GM08714 (cell line): ENCODE data around the gene KCNK5.

Source experiments
- H3K4me3 ChIP-seq: fragments of 200-500 bp; sonication (Bioruptor generic); 2 replicates; pipeline ENCODE4 v1.5.1; 2014; ENCODE audit warnings: mild to moderate bottlenecking, low read length, inconsistent platforms
- ZNF274 ChIP-seq: IDR thresholded peaks from 2 replicates; pipeline ENCODE4 v1.6.1; 2012; ENCODE audit warnings: mild to moderate bottlenecking, low read depth, low read length

Gene KCNK5

DNA sequence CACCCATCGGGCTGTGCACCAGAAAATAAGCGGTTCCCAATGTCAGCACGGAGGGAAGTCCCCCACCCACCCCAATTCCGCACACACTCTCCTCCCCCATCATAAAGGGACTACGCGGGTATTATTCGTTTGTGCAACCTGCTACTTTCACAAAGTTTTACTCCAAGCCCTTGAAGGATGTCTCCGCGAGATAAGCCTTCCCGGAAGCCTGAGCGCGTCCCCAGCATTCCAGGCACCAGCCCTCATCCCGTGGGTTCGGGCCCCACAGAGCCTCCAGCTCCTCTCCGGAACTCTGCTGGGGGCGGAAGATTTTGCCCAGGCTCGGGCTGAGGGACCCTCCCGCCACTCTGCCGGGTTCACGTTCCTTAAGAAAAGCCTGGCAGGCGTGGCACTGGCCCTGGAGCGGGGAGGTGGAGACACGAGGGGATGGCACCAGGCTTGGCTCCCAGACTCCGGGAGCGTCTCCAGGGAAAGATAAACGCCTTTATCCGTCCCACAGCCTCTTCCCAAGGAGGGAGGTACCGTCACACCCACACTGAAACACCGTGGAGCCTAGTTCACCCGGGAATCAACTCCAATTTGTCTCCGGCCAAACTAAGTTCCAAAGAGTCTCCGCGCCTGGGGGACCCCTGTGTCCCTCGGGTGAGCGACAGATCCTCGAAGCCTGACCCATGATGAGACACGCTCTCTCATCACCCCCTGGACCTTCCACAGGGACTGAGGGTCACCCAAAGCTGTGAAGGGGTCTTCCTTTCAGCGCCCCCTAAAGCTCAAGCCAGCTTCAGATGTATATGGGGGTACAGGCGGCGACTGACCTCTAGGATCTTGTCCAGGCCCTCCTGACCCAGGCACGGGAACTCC lies 934 bp downstream of the KCNK5 start:
- peak overlapping the region; percentile 66; the same call in 1 of the 2 replicates for H3K4me3 ChIP-seq
- TF ChIP-seq ZNF274 = no peak

- H3K4me3 ChIP-seq = peak overlapping the region; percentile 66; the same call in 1 of the 2 replicates
- TF ChIP-seq ZNF274 = no peak
These were observed 1.8 kb downstream of the KCNK5 start for GRCh38 chr6:39227476-39227875.

DNA sequence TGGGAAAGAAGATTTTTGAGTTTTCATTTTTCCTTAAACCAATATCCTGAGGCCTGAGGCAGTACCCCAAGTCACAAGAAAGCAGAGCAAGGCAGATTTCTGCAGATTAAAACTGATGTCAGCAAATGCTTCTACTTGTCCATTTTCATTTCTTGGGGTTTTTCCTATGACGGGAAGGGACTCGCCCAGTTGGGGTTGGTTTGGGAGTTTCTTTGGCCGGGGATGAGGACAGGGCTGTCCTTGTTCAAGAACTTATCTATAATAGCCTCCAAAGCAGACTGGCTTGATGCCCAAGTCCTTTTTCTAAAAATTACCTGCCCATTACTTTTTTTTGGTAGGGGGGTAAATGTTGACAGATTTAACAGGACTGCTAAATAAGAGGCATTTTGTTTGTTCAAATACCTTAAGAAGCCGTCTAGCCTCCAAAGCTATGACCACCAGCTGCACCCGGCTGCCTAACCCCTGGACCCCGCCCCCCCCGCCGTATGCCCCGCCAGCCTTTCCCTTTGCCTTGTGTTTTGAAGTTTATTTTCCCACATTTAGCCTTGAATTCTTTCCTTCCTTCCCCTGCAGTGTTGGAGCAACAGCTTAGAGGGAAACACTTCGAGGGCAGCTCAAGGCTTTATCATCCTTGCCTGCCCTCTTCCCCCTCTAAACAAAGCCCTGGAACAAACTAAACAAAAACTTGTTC lies 2.5 kb downstream of the KCNK5 start:
- H3K4me3 ChIP-seq = peak overlapping the region; percentile 66; the same call in 1 of the 2 replicates
- TF ChIP-seq ZNF274 = no peak

- no peak for TF ChIP-seq ZNF274
These were observed 3.3 kb downstream of the KCNK5 start for GRCh38 chr6:39225946-39226437.

DNA sequence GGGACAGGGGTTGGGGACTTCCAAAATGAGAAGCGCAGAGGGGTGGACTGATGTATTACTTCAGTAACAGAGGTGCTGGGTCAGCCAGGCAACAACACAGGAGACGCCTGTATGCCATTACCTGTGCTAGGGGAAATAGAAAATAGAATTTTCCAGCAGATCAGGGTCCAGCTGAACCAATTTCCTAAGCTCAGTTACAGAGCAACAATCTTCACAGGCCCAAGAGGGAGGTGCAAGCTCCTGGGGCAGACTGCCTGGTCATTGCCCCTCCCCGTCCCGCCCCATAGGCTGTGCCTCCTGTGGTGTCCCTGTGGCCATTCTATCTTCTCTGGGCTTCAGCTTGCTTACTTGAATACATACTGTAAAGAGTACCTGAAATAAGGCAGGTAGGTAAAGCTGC lies 3.7 kb downstream of the KCNK5 start:
- no peak overlapping the region for H3K4me3 ChIP-seq
- no peak for TF ChIP-seq ZNF274

More at GRCh38 chr6:39225946-39226437, 3.3 kb downstream of the KCNK5 start:
- no peak overlapping the region; the same call in 1 of the 2 replicates for H3K4me3 ChIP-seq

DNA sequence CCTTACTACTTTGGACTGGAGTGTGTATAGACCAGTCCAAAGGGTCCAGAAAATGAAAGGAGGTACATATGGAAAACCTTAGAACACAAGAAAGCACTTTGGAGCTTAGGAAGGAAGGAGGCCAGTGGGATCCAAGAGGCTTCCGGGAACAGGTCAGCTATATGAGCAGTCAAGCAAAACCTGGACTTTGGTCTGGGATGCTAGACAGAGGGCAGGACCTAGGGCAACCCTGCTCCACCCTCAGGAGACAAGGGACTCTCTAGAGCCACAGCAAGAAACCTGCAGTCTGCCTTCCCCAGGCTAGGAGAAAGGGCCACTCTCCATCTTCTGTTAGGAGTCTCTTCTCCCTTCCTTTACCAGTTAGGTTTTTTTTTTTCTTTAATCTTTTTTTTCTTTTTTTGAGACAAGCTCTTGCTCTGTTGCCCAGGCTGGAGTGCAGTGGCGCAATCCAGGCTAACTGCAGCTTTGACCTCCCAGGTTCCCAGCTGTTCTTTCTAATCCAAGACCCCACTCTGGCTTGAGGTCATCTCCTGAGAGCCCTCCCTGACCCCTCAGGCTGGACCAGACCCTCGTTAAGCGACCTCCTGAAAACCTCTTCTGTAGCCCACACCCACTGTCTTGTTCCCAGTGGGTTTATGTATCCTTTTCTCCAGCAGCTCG lies 4.6 kb downstream of the KCNK5 start:
- H3K4me3 ChIP-seq = no peak overlapping the region
- no peak for TF ChIP-seq ZNF274

GRCh38 chr6:39224011-39224410 lies 5.3 kb downstream of the KCNK5 start:
- H3K4me3 ChIP-seq = no peak overlapping the region
- TF ChIP-seq ZNF274 = no peak

DNA sequence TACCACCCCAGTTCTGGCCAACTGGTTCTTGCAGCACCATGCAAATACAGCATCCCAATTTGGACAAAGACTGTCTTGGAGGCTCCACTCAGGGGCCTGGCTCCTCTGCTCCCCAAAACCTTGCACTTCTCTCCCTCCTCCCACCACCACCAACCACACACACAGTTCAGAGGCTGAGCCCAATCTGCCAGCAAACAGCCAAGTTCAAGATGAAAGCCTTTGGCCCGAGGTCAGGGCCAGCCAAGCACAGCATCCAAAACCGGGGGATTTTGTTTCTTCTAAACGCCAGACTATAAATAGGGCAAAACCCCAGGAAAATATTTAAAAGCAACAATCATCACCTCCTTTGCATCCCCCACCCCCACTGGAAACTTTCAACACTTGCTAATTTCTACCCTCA lies 5.7 kb downstream of the KCNK5 start:
- TF ChIP-seq ZNF274 = no peak
- no peak overlapping the region for H3K4me3 ChIP-seq

DNA sequence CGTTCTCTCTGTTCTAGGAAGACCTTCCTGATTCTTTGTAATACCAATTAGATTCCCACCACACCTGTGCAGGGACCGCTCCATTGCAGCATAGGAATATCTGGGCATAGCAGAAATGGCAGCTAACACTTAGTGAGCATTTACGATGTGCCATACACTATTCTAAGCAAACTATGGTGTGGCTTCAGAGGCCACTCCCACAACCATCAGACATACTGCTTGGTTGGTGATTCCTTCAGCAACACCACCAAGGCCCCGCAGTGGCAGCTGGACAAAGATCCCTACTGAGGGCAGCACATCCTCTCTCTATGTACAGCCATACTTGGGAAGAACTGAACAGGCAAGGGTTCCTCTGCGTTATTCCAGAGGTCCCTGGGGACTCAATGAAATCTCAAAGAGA lies 6.2 kb downstream of the KCNK5 start:
- TF ChIP-seq ZNF274 = no peak
- no peak overlapping the region for H3K4me3 ChIP-seq

GRCh38 chr6:39221779-39222641 lies 7.3 kb downstream of the KCNK5 start:
- no peak overlapping the region for H3K4me3 ChIP-seq

GRCh38 chr6:39221115-39221514 lies 8.2 kb downstream of the KCNK5 start:
- no peak for TF ChIP-seq ZNF274

More at GRCh38 chr6:39221779-39222641, 7.3 kb downstream of the KCNK5 start:
- no peak for TF ChIP-seq ZNF274

DNA sequence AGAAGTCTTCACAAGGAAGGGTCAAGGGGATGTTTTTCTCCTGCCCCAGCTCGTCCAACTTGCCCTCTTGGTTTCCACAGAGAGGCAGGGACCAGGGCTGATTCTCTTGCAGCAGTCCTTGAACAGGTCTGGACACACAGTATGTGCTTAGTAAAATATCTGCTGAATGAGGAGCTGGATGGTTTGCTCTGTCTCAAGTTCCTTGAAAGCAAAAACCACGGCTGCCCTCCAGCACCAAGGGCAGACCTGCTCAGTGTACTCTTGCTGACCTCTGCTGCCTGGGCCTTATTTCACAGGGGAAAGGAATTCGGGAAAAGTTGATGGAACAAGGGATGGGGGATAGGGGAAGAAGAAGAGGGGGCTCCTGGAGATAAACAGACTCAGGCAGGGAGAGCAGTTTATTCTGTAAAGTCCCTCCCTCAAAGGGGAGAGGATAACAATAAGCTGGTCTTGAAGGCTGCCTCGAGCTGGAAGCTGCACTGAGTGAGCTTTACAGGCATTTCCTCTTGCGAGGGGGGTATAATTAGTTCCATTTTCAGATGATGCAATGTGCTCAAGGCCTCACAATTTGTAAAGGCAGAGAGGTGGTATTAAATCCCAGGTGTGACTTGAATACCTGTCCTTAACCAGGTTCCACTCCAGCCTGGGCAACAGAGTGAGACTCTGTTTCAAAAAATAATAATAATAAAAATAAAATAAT lies 10.3 kb downstream of the KCNK5 start:
- no peak overlapping the region; the same call in 1 of the 2 replicates for H3K4me3 ChIP-seq
- TF ChIP-seq ZNF274 = no peak

More at GRCh38 chr6:39221115-39221514, 8.2 kb downstream of the KCNK5 start:
- H3K4me3 ChIP-seq = no peak overlapping the region
